GM18951 (cell line): ENCODE measurements around the gene NUAK1.

Experiments used
- POLR2A ChIP-seq: IDR thresholded peaks from 4 replicates; pipeline ENCODE4 v1.6.1; 2011; ENCODE audit warnings: mild to moderate bottlenecking; ENCODE audit not compliant: insufficient read length, insufficient read depth; ENCODE audit errors: extremely low read depth
- in situ Hi-C: fragments of 300-500 bp; cut with MboI; formaldehyde crosslinking; loops from one replicate; pipeline ENCODE4 v1.12.0; 2022; ENCODE audit warnings: low sequenced_read_pairs, mixed read lengths, inconsistent platforms; ENCODE audit not compliant: unreplicated experiment

Gene NUAK1

GRCh38 chr12:106106061-106106566 lies 32.6 kb downstream of the NUAK1 start:
- in situ Hi-C loops: no loop called here
- TF ChIP-seq POLR2A: no peak

- in situ Hi-C loops: no loop called here
- no peak for TF ChIP-seq POLR2A
These were observed 37.0 kb downstream of the NUAK1 start for GRCh38 chr12:106101803-106102202.

- no peak for TF ChIP-seq POLR2A
- in situ Hi-C loops: no loop called here
These were observed 40.0 kb downstream of the NUAK1 start for GRCh38 chr12:106098691-106099200.

GRCh38 chr12:106097011-106097410 lies 41.7 kb downstream of the NUAK1 start:
- TF ChIP-seq POLR2A: no peak
- in situ Hi-C loops: no loop called here

GRCh38 chr12:106096376-106096775 lies 42.4 kb downstream of the NUAK1 start:
- TF ChIP-seq POLR2A: no peak
- in situ Hi-C loops: no loop called here

DNA sequence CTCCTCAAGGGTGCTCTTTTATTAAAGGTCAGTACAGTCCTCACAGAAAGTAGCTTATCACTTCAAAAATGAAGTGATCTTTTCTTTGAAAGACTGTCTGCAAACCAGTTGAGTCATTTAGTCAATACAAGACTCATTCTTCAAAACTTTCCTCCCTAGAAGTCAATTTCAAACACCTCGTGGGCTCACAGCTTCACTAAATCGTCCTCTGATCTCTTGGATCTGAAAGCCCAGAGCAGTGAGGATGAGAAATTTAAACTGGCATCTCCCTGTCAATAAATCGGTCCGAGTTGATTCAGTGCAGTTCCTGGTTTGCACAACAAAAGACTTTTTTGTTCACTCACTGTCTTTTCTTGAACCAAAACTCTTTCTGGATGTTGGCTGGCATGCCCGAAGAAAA lies 44.5 kb downstream of the NUAK1 start:
- in situ Hi-C loops: no loop called here

DNA sequence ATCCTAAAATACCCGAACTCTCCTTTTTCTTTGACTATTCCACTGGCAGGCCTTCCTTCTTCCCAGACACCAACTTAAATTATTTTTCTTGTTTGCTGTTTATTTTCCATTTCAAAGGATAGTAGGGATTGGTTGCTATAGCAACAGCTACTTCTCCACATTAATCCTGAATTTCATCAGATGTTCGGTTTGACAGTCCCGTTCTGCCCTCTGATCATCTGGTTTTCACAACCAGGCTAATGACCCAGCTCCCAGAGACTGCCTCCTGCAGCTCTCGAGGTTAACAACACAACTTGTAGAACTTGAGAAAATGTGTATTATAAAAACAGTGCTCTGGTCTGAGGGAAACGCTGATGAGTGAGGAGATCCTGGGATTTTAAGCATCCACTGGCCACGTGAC lies 45.5 kb downstream of the NUAK1 start:
- in situ Hi-C loops: no loop called here
- TF ChIP-seq POLR2A: no peak

More for the DNA sequence above, 44.5 kb downstream of the NUAK1 start:
- no peak for TF ChIP-seq POLR2A

- in situ Hi-C loops: no loop called here
- TF ChIP-seq POLR2A: no peak
These were observed 47.3 kb downstream of the NUAK1 start for GRCh38 chr12:106091446-106091820.

DNA sequence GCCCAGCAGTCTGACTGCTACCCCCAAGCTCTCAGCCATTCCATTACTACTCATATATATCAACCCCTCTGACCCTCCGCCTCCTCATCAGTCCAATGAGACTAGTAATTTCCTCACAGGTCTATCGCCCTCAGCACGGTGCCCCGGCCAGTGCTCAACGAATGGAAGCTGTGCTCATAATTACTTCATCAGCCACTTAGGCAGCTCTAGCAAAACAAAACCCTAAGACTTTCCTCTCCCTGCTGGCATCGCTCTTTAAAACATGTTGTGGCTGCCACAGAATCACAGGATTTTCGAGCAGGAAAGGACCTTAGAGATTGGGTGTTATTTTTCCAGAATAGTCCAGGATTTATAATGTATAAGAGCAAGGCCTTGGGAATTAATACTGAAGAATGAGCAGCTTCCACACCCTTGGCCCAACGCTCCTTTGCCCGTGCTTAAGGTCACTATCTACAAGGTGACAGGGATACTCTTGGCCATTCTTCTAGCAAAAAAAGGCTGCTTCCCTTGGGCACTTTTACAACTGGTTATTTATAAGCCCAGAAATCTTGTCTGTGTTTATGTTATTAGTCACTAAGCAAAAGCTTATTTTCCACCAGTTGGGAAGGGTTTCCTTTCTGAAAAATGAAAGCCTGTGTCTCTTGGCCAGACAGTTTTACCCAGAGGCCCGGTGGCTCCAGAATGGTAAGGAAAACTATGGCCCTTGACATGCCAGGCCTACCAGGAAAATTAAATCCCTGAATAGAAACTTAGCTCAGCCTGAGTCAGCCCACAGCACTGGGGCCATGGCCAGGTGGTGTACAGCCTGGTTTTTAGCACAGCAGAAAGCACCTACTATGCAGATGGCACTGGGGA lies 47.9 kb downstream of the NUAK1 start:
- in situ Hi-C loops: no loop called here

DNA sequence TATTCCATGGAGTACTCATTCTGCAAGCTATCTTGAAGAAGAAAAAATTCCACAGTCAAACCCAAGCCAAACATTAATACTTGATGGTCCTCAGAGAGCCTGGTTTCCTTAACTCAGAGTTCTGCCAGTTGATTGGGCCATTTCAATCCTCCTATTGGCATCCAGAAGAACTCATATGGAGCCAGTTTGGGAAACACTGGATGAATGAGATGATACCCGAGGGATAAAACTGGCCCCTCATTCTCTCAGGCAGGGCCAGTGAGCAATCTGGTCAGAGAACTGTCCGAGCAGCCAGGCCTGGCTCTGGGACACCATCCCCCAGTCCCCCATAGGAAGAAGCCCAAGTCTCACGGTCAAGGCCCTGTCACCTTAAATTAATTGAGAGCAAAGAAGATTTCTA lies 48.8 kb downstream of the NUAK1 start:
- in situ Hi-C loops: no loop called here
- no peak for TF ChIP-seq POLR2A

More for the DNA sequence above, 47.9 kb downstream of the NUAK1 start:
- no peak for TF ChIP-seq POLR2A

DNA sequence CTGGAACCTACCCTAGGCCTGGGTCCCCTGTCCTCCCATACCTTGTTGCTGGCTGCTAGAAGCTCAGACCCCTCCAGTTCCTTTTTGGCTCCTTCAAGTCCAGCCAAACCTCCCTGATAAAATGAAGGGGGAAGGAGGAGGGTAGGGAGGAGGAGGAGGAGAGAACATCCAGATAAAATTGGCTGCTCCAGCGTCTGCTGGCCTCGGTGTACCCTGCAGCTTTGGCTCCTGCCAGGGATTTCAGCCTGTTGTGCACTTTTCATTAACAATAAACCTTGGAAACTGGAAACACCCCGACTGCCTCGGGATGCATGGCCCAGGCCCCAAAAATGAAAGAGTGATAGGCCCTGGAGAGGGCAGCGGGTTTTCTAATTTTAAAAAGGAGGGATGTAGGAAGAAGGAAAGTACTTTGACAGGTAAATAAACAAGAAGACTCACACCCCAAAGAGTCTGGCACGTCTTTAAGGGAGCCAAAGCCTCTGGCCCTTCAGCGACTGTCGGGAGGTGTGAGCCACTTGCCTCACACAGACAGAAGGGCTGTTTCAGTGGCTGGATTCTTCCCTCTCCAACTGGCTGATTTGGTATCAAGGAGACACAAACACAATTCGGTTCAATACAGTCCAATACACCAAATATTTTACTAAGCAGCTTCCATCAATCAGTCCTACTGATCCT lies 49.8 kb downstream of the NUAK1 start:
- in situ Hi-C loops: no loop called here
- no peak for TF ChIP-seq POLR2A

DNA sequence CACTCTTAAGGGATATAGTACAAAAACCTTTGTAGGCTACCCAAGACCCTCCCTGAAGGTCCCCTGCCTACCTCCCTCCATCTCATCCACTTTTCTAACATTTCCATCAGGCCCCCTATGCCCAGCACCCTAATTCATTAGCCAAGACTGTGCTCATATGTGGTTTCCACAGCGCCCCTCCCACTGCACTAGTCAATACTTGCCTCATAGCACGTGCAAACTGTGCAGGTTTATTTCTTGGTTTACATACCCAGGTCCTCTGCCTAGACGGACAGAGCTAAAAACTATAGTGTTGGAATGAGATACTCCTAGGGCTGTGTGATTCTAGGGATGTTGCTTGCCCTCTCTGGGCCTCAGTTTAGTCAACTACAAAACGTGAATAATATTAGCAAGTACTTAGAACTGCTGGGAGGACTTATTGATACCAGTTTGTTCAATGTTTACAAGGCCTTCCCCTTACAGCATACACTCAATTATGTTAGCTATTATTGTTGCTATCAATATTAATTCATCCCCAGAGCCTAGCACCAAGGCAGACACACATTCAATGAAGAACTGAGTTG lies 50.4 kb downstream of the NUAK1 start:
- in situ Hi-C loops: no loop called here
- TF ChIP-seq POLR2A: no peak

DNA sequence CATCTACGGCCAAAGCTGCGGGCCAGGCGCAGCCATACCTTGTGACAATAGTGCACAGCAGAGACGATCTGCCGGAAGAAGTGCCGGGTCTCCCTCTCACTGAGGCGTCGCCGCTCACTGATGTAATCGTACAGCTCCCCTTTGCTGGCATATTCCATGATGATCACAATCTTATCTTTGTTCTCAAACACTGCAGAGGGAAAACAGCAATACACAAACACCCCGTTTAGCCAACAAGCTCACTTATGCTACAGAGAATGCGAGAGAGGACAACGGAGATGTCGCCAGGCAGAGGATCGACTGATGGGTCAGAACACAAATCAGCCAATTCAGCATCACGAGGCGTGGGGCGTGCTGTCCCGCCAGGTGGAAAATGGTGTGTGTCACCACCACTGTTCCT lies 52.1 kb downstream of the NUAK1 start:
- in situ Hi-C loops: no loop called here
- TF ChIP-seq POLR2A: no peak
